GM12878 (cell line): ENCODE results near the gene IL16.

Source experiments
- MXI1 ChIP-seq: fragments of 150-350 bp; IDR thresholded peaks from 2 replicates; pipeline ENCODE4 v1.6.1; 2011; ENCODE audit warnings: low read depth, mild to moderate bottlenecking, inconsistent platforms, low read length, improper control_type of control experiment
- TAF1 ChIP-seq: IDR thresholded peaks from 2 replicates; pipeline ENCODE4 v1.6.1; 2011; ENCODE audit warnings: mild to moderate bottlenecking, low read depth, low read length, borderline replicate concordance

DNA sequence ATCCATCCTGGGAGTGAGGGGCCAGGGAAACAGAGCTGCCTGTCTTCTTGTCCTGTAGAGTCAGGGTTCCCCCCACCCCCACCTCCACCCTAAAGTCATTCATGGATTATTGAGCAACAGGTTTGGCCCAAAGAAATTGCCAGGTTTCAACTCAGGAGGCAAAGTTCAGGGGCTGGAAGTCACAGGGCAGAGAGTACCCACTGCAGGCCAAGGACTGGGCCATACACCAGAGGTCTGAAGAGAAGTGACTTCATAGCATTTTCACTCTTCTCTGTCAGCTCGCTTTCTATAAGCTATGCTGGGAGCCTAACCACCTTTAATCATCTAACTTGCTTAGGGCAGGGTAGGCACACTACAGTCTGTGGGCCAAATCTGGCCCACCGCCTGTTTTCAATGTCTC, 77.2 kb downstream of the IL16 start:
- TF ChIP-seq MXI1, result no peak
- TF ChIP-seq TAF1, result no peak
